ENCODE data around the gene TMEM132A. TPM values are rescaled to one million over a fixed set of nuclear protein-coding genes. Genes with fewer than 3 reads are reported as not detected.

Gene TMEM132A
- total and polyA plus RNA-seq, 7 donors: 0.49 to 17.4 (median 2.3) TPM

DNA sequence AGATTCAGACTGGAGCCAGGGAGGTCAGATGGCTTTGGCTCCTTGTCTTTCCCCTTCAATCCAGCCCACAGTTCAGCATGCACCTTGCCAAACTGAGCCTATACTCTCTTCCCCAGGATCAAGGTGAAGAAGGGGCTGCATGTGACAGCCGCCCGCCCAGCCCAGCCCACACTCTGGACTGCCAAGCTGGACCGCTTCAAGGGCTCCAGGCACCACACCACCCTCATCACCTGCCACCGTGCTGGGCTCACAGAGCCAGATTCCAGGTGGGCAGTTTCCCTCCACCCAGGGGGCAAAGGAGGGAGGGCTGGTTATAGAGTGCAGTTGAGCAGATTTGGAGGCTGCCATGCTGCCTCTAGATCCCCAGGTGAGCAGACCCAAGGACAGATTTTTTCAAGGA is 6.1 kb downstream of the TMEM132A start:
- Histone ChIP-seq H3K4me3 (no peak overlapping the region), H3K27me3 (peaks cover 0 to 3% (median 0%) of the 10 kb centered on the region in 3 donors), H3K9me3 (no peaks in the 10 kb centered on the region), H3K4me1 (peaks cover 0 to 1% (median under 1%) of the 10 kb centered on the region in 4 donors), H3K36me3 (no peaks in the 10 kb centered on the region), H3K27ac (no peak overlapping the region)
- WGBS, 2 donors: 93 to 94% methylated on average over 4 of the region's 4 CpGs
- intact Hi-C loops (cut with DNase I): no loop called here
- TF ChIP-seq POLR2A (IDR thresholded peaks at IDR 0.05) (no peak), POLR2AphosphoS5 (IDR thresholded peaks at IDR 0.05) (no peak), EP300 (IDR thresholded peaks at IDR 0.05) (no peak)
- TF ChIP-seq, protein P1, sequence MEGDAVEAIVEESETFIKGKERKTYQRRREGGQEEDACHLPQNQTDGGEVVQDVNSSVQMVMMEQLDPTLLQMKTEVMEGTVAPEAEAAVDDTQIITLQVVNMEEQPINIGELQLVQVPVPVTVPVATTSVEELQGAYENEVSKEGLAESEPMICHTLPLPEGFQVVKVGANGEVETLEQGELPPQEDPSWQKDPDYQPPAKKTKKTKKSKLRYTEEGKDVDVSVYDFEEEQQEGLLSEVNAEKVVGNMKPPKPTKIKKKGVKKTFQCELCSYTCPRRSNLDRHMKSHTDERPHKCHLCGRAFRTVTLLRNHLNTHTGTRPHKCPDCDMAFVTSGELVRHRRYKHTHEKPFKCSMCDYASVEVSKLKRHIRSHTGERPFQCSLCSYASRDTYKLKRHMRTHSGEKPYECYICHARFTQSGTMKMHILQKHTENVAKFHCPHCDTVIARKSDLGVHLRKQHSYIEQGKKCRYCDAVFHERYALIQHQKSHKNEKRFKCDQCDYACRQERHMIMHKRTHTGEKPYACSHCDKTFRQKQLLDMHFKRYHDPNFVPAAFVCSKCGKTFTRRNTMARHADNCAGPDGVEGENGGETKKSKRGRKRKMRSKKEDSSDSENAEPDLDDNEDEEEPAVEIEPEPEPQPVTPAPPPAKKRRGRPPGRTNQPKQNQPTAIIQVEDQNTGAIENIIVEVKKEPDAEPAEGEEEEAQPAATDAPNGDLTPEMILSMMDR (IDR thresholded peaks at IDR 0.05): no peak
- no peak for DNase-seq

DNA sequence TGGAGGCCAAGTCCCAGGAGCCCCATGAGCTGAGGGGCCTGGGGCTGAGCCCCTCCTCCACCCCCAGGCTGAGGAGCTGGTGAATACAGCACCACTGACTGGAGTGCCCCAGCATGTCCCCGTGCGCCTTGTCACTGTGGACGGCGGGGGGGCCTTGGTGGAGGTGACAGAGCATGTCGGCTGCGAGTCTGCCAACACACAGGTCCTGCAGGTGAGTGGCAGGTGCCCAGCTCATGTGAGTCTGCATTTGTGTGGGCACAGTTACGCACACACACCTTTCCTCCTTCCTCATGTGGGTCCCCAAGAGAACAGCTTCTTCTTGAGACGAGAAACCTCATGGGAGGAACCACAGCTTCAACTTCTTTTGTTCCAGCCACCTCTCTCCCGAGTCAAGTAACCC is 7.7 kb downstream of the TMEM132A start:
- TF ChIP-seq POLR2A (IDR thresholded peaks at IDR 0.05) (no peak), EP300 (IDR thresholded peaks at IDR 0.05) (no peak), POLR2AphosphoS5 (IDR thresholded peaks at IDR 0.05) (no peak)
- Histone ChIP-seq H3K27me3 (no peaks in the 10 kb centered on the region), H3K4me1 (peaks cover 0 to 5% (median 0%) of the 10 kb centered on the region in 4 donors), H3K4me3 (no peak overlapping the region), H3K27ac (no peak overlapping the region), H3K36me3 (no peaks in the 10 kb centered on the region), H3K9me3 (no peaks in the 10 kb centered on the region)
- intact Hi-C loops (cut with DNase I): no loop called here
- no peak for DNase-seq
- WGBS, 2 donors: 69 to 91% methylated on average over 9 of the region's 9 CpGs

DNA sequence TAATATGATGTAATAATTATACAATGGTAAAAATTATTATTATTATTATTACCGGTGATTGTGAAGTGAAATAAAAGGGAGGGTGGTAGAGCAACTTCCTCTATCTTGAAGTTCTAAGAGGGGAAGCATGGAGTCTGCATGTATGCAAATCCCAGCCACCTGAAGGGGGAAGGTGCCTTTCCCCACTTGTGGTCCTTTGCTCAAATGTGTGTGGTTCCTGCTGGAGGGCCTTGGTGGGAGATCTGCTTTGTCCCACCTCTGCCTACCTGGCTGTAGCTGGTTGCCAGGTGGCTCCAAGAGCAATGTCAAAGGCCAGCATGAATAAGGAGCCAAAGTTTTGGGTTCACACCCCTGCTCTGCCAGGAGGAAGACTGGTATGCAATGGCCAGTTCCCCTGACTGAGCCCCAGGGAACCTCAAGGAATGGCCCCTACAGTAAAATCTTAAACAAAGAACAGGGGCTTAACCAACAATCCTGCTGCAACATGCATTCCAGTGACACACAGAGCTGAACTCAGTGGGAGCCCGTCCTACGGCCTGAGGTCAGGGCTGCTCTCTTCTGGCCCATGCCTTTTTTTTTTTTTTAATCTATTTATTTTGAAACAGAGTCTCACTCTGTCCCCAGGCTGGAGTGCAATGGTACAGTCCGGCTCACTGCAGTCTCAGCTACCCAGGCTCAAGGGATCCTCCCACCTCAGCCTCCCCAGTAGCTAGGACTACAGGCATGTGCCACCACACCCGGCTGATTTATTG is 8.5 kb downstream of the TMEM132A start:
- TF ChIP-seq EP300 (IDR thresholded peaks at IDR 0.05) (no peak), POLR2A (IDR thresholded peaks at IDR 0.05) (no peak), POLR2AphosphoS5 (IDR thresholded peaks at IDR 0.05) (no peak)
- TF ChIP-seq, protein P1 (IDR thresholded peaks at IDR 0.05): no peak
- no peaks in the 10 kb centered on the region for H3K9me3 ChIP-seq
- H3K4me1 ChIP-seq: peaks cover 0 to 6% (median 0%) of the 10 kb centered on the region in 4 donors
- DNase-seq: no peak
- H3K4me3 ChIP-seq: no peak overlapping the region
- H3K27ac ChIP-seq: no peak overlapping the region
- no peaks in the 10 kb centered on the region for H3K27me3 ChIP-seq
- 78% methylated on average over 5 of the region's 5 CpGs for WGBS, 2 donors
- H3K36me3 ChIP-seq: peaks cover 0 to 5% (median 0%) of the 10 kb centered on the region in 4 donors
- intact Hi-C loops (cut with DNase I): no loop called here

DNA sequence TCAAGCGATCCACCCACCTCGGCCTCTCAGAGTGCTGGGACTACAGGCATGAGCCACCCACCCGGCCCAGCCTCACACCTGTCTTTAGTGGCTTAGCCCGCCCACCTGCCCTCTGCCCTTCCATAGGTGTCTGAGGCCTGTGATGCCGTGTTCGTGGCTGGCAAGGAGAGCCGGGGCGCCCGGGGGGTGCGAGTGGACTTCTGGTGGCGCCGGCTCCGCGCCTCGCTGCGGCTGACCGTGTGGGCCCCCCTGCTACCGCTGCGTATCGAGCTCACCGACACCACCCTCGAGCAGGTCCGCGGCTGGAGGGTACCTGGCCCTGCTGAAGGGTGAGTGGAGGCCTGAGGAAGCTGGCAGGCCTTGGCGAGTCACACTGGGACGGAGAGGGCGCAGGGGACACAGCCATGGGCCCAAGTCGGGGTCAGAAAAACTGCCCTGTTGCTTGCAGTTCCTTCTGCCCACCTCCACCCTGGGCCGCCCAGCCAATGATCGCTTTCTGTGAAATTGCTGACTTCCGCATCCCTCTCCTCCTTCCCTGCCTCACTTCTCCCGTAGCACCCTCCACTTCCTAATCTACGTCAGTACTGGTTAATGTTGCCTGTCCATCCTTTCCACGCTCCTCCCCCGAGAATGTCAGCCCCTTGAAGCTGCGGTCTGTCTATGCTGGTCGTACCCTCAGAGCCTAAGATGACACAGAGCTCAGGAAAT is 9.3 kb downstream of the TMEM132A start:
- no peak for DNase-seq
- 94 to 95% methylated on average over 37 of the region's 37 CpGs for WGBS, 2 donors
- Histone ChIP-seq H3K27me3 (no peaks in the 10 kb centered on the region), H3K4me3 (no peak overlapping the region), H3K27ac (no peak overlapping the region), H3K36me3 (peaks cover 0 to 6% (median 2%) of the 10 kb centered on the region in 4 donors), H3K4me1 (peaks cover 0 to 6% (median 0%) of the 10 kb centered on the region in 4 donors), H3K9me3 (no peaks in the 10 kb centered on the region)
- peak in 1 of 4 donors; percentile 11 for TF ChIP-seq POLR2AphosphoS5 (IDR thresholded peaks at IDR 0.05)
- TF ChIP-seq, protein P1 (IDR thresholded peaks at IDR 0.05): no peak
- no peak for TF ChIP-seq EP300 (IDR thresholded peaks at IDR 0.05)
- no peak for TF ChIP-seq POLR2A (IDR thresholded peaks at IDR 0.05)
- intact Hi-C loops (cut with DNase I): no loop called here

DNA sequence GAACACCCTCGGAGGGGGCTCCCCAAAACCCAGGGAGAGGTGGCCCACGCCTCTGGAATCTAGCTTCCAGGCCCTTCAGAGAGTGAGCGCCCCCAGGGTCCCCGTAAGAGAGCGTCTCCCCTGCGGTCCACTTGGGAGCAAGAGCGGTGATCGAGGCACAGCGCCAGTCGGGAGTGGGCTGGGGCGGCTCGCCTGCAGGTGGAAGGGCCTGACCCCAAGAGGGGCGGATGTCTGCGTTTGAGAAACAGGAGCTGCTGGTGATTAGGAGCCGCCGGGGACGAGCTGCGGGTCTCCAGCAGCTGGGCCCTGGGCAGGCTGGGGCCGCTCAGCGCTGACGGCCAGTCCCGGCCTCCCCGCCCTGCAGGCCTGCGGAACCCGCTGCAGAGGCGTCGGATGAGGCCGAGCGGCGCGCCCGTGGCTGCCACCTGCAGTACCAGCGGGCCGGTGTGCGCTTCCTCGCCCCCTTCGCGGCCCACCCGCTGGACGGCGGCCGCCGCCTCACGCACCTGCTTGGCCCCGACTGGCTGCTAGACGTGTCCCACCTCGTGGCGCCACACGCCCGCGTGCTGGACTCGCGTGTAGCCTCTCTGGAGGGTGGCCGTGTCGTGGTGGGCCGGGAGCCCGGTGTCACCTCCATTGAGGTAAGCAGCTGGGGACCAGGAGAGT is 10.0 kb downstream of the TMEM132A start:
- intact Hi-C loops (cut with DNase I): no loop called here
- H3K27ac ChIP-seq: no peak overlapping the region
- TF ChIP-seq POLR2AphosphoS5 (IDR thresholded peaks at IDR 0.05) (no peak), POLR2A (IDR thresholded peaks at IDR 0.05) (no peak), EP300 (IDR thresholded peaks at IDR 0.05) (no peak)
- TF ChIP-seq, protein P1 (IDR thresholded peaks at IDR 0.05): no peak
- DNase-seq: no peak
- H3K9me3 ChIP-seq: no peaks in the 10 kb centered on the region
- WGBS, 2 donors: 93 to 95% methylated on average over 57 of the region's 57 CpGs
- no peak overlapping the region for H3K4me3 ChIP-seq
- H3K4me1 ChIP-seq: peaks cover 0 to 6% (median 0%) of the 10 kb centered on the region in 4 donors
- no peaks in the 10 kb centered on the region for H3K27me3 ChIP-seq
- H3K36me3 ChIP-seq: peaks cover 0 to 13% (median 2%) of the 10 kb centered on the region in 4 donors

All from sigmoid colon (tissue), 7 donors.